Neural progenitor cell (in vitro differentiated cells): ENCODE measurements around the gene SIGMAR1. TPM values are rescaled to one million over a fixed set of nuclear protein-coding genes. Genes with fewer than 3 reads are reported as not detected.

ENCODE experiments used
- DNase-seq: peaks from one replicate; pipeline ENCODE4 v3.0.0-alpha.2; 2016; ENCODE audit warnings: low spot score
- H2AFZ ChIP-seq: fragments of 200-600 bp; sonication (generic); replicated peaks from 2 replicates; pipeline ENCODE4 v1.6.1; 2016; ENCODE audit warnings: antibody characterized with exemption
- H3F3A ChIP-seq: fragments of 200-600 bp; sonication (generic); 2 replicates; pipeline ENCODE4 v1.6.1; 2016; ENCODE audit warnings: antibody characterized with exemption, low read depth
- H3K27ac ChIP-seq: fragments of 200-600 bp; sonication (generic); 2 replicates; pipeline ENCODE4 v1.5.1; 2016; ENCODE audit warnings: mild to moderate bottlenecking
- H3K27me3 ChIP-seq: fragments of 200-600 bp; sonication (generic); 2 replicates; pipeline ENCODE4 v1.6.1; 2016; ENCODE audit warnings: mild to moderate bottlenecking, moderate library complexity
- H3K36me3 ChIP-seq: fragments of 200-600 bp; sonication (generic); 2 replicates; pipeline ENCODE4 v1.5.1; 2016
- H3K4me1 ChIP-seq: fragments of 200-600 bp; sonication (generic); 2 replicates; pipeline ENCODE4 v1.6.1; 2016; ENCODE audit warnings: mixed run types
- H3K4me2 ChIP-seq: fragments of 200-600 bp; sonication (generic); 2 replicates; pipeline ENCODE4 v1.6.1; 2016
- H3K4me3 ChIP-seq: fragments of 200-600 bp; sonication (generic); 2 replicates; pipeline ENCODE4 v1.5.1; 2016
- H3K79me2 ChIP-seq: fragments of 200-600 bp; sonication (generic); 2 replicates; pipeline ENCODE4 v1.6.1; 2016; ENCODE audit warnings: low read depth
- H3K9ac ChIP-seq: fragments of 200-600 bp; sonication (generic); 2 replicates; pipeline ENCODE4 v1.6.1; 2016
- H3K9me3 ChIP-seq: fragments of 200-600 bp; sonication (generic); 2 replicates; pipeline ENCODE4 v1.5.1; 2016; ENCODE audit warnings: low read depth
- H4K20me1 ChIP-seq: fragments of 200-600 bp; sonication (generic); 2 replicates; pipeline ENCODE4 v1.6.1; 2016; ENCODE audit warnings: low read depth
- H3K27ac Mint-ChIP-seq: 3 replicates; pipeline ENCODE4 v1.8.0; 2021; ENCODE audit warnings: mixed read lengths
- H3K27me3 Mint-ChIP-seq: 2 replicates; pipeline ENCODE4 v1.8.0; 2022; ENCODE audit warnings: low read depth, mild to moderate bottlenecking, inconsistent platforms, moderate library complexity, mixed read lengths; ENCODE audit not compliant: insufficient read depth
- H3K36me3 Mint-ChIP-seq: 3 replicates; pipeline ENCODE4 v1.8.0; 2021; ENCODE audit warnings: mixed read lengths
- H3K4me1 Mint-ChIP-seq: 3 replicates; pipeline ENCODE4 v1.8.0; 2021; ENCODE audit warnings: mixed read lengths
- H3K4me3 Mint-ChIP-seq: 3 replicates; pipeline ENCODE4 v1.8.0; 2021; ENCODE audit warnings: mild to moderate bottlenecking, moderate library complexity, mixed read lengths
- H3K9me3 Mint-ChIP-seq: 3 replicates; pipeline ENCODE4 v1.8.0; 2020; ENCODE audit warnings: mixed read lengths
- CTCF ChIP-seq: fragments of 200-600 bp; sonication (generic); IDR thresholded peaks from 2 replicates; pipeline ENCODE4 v1.5.1; 2017; ENCODE audit warnings: antibody characterized with exemption, mild to moderate bottlenecking
- EZH2 ChIP-seq: fragments of 200-600 bp; sonication (generic); IDR thresholded peaks from 2 replicates; pipeline ENCODE4 v1.6.1; 2017; ENCODE audit warnings: antibody characterized with exemption, mild to moderate bottlenecking, moderate library complexity
- EZH2phosphoT487 ChIP-seq: fragments of 200-600 bp; sonication (generic); IDR thresholded peaks from 2 replicates; pipeline ENCODE4 v1.6.1; 2017; ENCODE audit warnings: antibody characterized with exemption
- total RNA-seq: library from RNA; depleted of rRNA; stranded (reverse); fragments of >200 nt; gene quantifications from 2 replicates; pipeline ENCODE4 v1.2.3, GENCODE V29; 2015; ENCODE audit warnings: low replicate concordance

SIGMAR1 gene
- total RNA-seq, 1 donor from 2014 or later, result 37.8 TPM

- no peak overlapping the region for H3K4me3 Mint-ChIP-seq
- Histone ChIP-seq H4K20me1 (no peaks in the 10 kb centered on the region), H3K79me2 (peaks cover 13% of the 10 kb centered on the region), H2AFZ (no peak overlapping the region), H3K36me3 (no peaks in the 10 kb centered on the region), H3K27ac (no peak overlapping the region), H3F3A (no peaks in the 10 kb centered on the region), H3K27me3 (peaks cover 14% of the 10 kb centered on the region), H3K4me3 (no peak overlapping the region), H3K4me2 (no peak overlapping the region), H3K4me1 (peaks cover 8% of the 10 kb centered on the region), H3K9me3 (no peaks in the 10 kb centered on the region), H3K9ac (no peak overlapping the region)
- H3K36me3 Mint-ChIP-seq, result no peaks in the 10 kb centered on the region
- H3K27me3 Mint-ChIP-seq, result peaks cover 4% of the 10 kb centered on the region
- no peak for DNase-seq
- no peak overlapping the region for H3K27ac Mint-ChIP-seq
- no peak for TF ChIP-seq EZH2phosphoT487
- TF ChIP-seq CTCF, result no peak
- TF ChIP-seq EZH2, result no peak
- H3K9me3 Mint-ChIP-seq, result no peaks in the 10 kb centered on the region
- peaks cover 29% of the 10 kb centered on the region for H3K4me1 Mint-ChIP-seq
Measured at GRCh38 chr9:34606905-34607304, 30.7 kb downstream of the SIGMAR1 start.

DNA sequence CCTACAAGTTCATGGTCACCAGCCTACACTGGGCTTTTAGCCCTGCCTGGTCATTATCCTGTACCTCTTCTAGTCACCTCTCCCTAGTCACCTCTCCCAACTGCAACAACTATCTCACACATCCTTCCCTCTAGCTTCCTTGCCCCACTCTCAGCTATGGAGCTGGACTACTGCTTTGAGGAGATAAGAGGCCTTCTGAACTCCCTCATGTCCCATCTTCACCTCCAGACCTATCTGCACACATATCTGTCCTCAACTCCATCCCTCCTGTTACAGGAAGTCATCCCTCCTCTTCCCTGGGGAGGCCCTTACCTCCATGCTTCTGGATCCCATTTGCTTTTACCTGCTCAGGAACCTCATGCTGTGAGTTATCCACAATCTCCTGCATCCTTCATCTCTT lies 31.4 kb downstream of the SIGMAR1 start:
- TF ChIP-seq EZH2 (no peak), EZH2phosphoT487 (no peak), CTCF (no peak)
- Histone ChIP-seq H3K9me3 (no peaks in the 10 kb centered on the region), H3K4me3 (no peak overlapping the region), H3K27ac (no peak overlapping the region), H3K36me3 (no peaks in the 10 kb centered on the region), H3K4me1 (peaks cover 6% of the 10 kb centered on the region), H3F3A (no peaks in the 10 kb centered on the region), H3K27me3 (peaks cover 14% of the 10 kb centered on the region), H4K20me1 (no peaks in the 10 kb centered on the region), H3K4me2 (no peak overlapping the region), H3K9ac (no peak overlapping the region), H2AFZ (no peak overlapping the region), H3K79me2 (peaks cover 7% of the 10 kb centered on the region)
- peaks cover 30% of the 10 kb centered on the region for H3K4me1 Mint-ChIP-seq
- no peak overlapping the region for H3K27ac Mint-ChIP-seq
- H3K27me3 Mint-ChIP-seq, result peaks cover 4% of the 10 kb centered on the region
- H3K36me3 Mint-ChIP-seq, result no peaks in the 10 kb centered on the region
- H3K9me3 Mint-ChIP-seq, result no peaks in the 10 kb centered on the region
- no peak for DNase-seq
- H3K4me3 Mint-ChIP-seq, result no peak overlapping the region

DNA sequence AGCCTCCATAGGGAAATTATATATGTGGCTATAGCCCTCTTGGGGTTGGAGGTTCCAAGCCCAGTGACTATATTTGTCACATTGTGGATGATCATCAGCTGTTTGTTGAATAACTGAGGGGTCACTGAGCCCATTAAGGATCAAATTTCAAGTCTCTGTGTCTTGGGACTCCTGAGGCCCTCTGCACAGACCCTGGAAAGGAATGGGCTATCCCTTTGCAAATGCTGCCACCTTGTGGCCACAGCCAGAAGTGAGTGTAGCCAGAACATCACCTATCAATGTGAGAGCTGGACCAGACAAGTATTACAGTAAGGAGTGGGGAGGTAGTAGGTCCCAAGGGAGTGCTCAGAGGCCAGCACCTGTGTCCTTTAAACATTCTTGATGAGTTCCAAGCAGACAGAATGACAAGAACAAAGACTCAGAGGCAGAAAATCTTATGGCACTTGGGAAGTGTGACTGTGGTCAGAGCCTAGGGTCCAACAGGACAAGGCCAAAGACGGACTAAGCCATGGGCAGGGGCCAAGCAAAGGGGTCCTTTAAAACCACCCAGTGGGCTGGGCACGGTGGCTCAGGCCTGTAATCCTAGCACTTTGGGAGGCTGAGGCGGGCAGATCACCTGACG lies 33.9 kb downstream of the SIGMAR1 start:
- H3K4me1 Mint-ChIP-seq, result peaks cover 20% of the 10 kb centered on the region
- Histone ChIP-seq H3K4me1 (no peaks in the 10 kb centered on the region), H3K4me3 (no peak overlapping the region), H3K79me2 (no peaks in the 10 kb centered on the region), H4K20me1 (no peaks in the 10 kb centered on the region), H3K9me3 (no peaks in the 10 kb centered on the region), H3K4me2 (no peak overlapping the region), H3K9ac (no peak overlapping the region), H3K27me3 (peaks cover 14% of the 10 kb centered on the region), H3K36me3 (no peaks in the 10 kb centered on the region), H2AFZ (no peak overlapping the region), H3F3A (no peaks in the 10 kb centered on the region), H3K27ac (no peak overlapping the region)
- H3K4me3 Mint-ChIP-seq, result no peak overlapping the region
- DNase-seq, result peak; percentile 90
- no peak overlapping the region for H3K27ac Mint-ChIP-seq
- TF ChIP-seq CTCF (peak; percentile 98), EZH2phosphoT487 (no peak)
- H3K9me3 Mint-ChIP-seq, result no peaks in the 10 kb centered on the region
- H3K27me3 Mint-ChIP-seq, result peaks cover 8% of the 10 kb centered on the region
- no peaks in the 10 kb centered on the region for H3K36me3 Mint-ChIP-seq
